ENCODE measurements around the gene COX11. TPM values are rescaled to one million over a fixed set of nuclear protein-coding genes. Genes with fewer than 3 reads are reported as not detected.

The COX11 gene
- total and polyA plus RNA-seq, 2 of the 13 experiments (the other 11 are each of a cell fraction or from before 2014, with no cell fraction given), result 103 to 203 TPM

DNA sequence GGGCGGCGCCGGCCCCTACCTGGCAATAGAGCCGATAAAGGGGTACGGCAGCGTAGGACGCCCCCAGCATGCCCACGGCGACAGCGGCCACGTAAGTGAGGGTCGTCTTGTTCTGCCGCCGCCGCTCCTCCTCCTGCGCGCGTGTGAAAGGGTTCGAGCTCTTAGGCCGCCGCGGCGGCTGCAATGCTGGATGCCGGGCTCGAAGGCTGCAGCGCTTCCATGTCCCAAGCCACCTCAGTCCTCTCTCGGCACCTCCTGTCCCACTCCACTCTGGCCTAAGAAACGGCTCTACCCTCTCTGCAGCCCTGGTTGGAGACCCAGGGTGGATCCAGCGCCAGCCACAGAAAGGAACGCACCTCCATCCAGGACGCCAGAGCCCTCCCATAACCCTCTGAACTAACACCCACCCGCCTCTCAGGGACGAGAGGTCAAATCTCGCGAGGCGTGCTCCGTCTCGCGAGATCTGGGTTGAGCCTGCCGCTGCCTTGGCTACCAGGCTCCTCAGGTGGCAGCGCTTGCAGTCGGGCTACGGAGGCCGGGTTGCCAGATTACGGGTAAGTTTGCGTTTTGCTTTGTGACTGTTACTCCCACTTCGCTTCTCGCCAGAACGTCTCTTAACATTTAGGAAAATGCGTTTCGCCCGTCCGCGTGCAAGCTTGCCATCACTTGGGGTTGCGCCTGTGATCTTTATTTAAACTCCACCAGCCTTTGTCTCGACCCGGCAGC, at the start of gene COX11, which contains the start of gene STXBP4 (continued):
- peak; percentile 95 for TF ChIP-seq TAF1 (CRISPR knock-in tag; IDR thresholded peaks at IDR 0.05)
- TF ChIP-seq HNF1B (CRISPR knock-in tag; IDR thresholded peaks at IDR 0.05), result peak; percentile 88
- TF ChIP-seq ZBTB43 (CRISPR knock-in tag; conservative IDR thresholded peaks at IDR 0.05), result peak; percentile 54; the same call in 1 of the 2 replicates
- no peak for TF ChIP-seq FUBP1 (CRISPR knock-in tag; IDR thresholded peaks at IDR 0.05; ENCODE audit: borderline replicate concordance)
- TF ChIP-seq, protein P1, sequence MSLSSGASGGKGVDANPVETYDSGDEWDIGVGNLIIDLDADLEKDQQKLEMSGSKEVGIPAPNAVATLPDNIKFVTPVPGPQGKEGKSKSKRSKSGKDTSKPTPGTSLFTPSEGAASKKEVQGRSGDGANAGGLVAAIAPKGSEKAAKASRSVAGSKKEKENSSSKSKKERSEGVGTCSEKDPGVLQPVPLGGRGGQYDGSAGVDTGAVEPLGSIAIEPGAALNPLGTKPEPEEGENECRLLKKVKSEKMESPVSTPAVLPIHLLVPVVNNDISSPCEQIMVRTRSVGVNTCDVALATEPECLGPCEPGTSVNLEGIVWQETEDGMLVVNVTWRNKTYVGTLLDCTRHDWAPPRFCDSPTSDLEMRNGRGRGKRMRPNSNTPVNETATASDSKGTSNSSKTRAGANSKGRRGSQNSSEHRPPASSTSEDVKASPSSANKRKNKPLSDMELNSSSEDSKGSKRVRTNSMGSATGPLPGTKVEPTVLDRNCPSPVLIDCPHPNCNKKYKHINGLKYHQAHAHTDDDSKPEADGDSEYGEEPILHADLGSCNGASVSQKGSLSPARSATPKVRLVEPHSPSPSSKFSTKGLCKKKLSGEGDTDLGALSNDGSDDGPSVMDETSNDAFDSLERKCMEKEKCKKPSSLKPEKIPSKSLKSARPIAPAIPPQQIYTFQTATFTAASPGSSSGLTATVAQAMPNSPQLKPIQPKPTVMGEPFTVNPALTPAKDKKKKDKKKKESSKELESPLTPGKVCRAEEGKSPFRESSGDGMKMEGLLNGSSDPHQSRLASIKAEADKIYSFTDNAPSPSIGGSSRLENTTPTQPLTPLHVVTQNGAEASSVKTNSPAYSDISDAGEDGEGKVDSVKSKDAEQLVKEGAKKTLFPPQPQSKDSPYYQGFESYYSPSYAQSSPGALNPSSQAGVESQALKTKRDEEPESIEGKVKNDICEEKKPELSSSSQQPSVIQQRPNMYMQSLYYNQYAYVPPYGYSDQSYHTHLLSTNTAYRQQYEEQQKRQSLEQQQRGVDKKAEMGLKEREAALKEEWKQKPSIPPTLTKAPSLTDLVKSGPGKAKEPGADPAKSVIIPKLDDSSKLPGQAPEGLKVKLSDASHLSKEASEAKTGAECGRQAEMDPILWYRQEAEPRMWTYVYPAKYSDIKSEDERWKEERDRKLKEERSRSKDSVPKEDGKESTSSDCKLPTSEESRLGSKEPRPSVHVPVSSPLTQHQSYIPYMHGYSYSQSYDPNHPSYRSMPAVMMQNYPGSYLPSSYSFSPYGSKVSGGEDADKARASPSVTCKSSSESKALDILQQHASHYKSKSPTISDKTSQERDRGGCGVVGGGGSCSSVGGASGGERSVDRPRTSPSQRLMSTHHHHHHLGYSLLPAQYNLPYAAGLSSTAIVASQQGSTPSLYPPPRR (CRISPR knock-in tag; IDR thresholded peaks at IDR 0.05; ENCODE audit: borderline replicate concordance), result no peak; the same call in 1 of the 2 replicates
- TF ChIP-seq ZFP36L1 (CRISPR knock-in tag; IDR thresholded peaks at IDR 0.05), result peak; percentile 82; the same call in 1 of the 2 replicates
- TF ChIP-seq ZNF331 (CRISPR knock-in tag; IDR thresholded peaks at IDR 0.05), result peak; percentile 79
- TF ChIP-seq SMARCC2 (IDR thresholded peaks at IDR 0.05), result no peak
- no peak for TF ChIP-seq MLXIP (CRISPR knock-in tag; IDR thresholded peaks at IDR 0.05; ENCODE audit: borderline replicate concordance)
- no peak for TF ChIP-seq SCMH1 (CRISPR knock-in tag; IDR thresholded peaks at IDR 0.05; ENCODE audit: borderline replicate concordance)
- TF ChIP-seq MBD4 (IDR thresholded peaks at IDR 0.05; ENCODE audit: borderline replicate concordance, low read length), result no peak
- TF ChIP-seq ATRX (CRISPR knock-in tag; IDR thresholded peaks at IDR 0.05; ENCODE audit: borderline replicate concordance), result no peak
- TF ChIP-seq ZBTB2 (CRISPR knock-in tag; IDR thresholded peaks at IDR 0.05; ENCODE audit: low read depth), result 0 out of 2 replicates have a peak, but pooled peaks have one; percentile 48
